ENCODE measurements around the gene PPFIBP1.

Gene PPFIBP1

DNA sequence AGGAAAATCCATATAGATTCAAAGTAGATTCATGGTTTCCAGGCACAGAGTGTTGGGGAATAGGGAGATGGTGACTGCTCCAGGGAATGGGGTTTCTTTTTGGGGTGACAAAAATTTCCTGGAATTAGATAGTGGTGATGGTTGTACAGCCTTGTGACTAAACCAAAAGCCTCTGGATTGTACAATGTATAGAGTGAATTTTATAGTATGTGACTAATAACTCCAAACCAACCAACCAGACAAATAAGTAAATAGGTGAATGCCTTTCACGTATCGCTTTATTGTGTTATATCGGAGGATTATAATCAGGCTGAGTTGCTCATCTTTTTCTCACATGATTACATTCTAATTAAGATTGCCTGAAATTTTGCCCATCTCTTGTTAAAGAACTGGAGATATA is 24.6 kb upstream of the PPFIBP1 start:
- Histone ChIP-seq H3K9me2 (replicated peaks; ENCODE audit: insufficient read depth, low read length) (no peaks in the 10 kb centered on the region), H3K79me2 (ENCODE audit: low read length) (no peaks in the 10 kb centered on the region), H4K20me1 (ENCODE audit: insufficient read depth, low read length) (no peaks in the 10 kb centered on the region), H3K4me1 (ENCODE audit: low read length) (no peaks in the 10 kb centered on the region), H3K9ac (ENCODE audit: low read length) (no peak overlapping the region), H2AFZ (ENCODE audit: low read length) (no peak overlapping the region), H3F3A (ENCODE audit: insufficient read depth, low read length) (no peaks in the 10 kb centered on the region), H3K27ac (ENCODE audit: low read length) (no peak overlapping the region), H3K36me3 (replicated peaks; ENCODE audit: insufficient read depth, low read length) (no peaks in the 10 kb centered on the region), H3K9me3 (replicated peaks; ENCODE audit: insufficient read depth, low read length) (no peaks in the 10 kb centered on the region), H3K4me2 (ENCODE audit: low read depth, low read length) (no peak overlapping the region), H3K27me3 (replicated peaks; ENCODE audit: insufficient read depth, low read length) (no peaks in the 10 kb centered on the region), H3K4me3 (ENCODE audit: low read length) (no peak overlapping the region)
- no peak for DNase-seq
- no peak for TF ChIP-seq EZH2phosphoT487 (IDR thresholded peaks at IDR 0.05; ENCODE audit: low read length)
- TF ChIP-seq, protein P1, sequence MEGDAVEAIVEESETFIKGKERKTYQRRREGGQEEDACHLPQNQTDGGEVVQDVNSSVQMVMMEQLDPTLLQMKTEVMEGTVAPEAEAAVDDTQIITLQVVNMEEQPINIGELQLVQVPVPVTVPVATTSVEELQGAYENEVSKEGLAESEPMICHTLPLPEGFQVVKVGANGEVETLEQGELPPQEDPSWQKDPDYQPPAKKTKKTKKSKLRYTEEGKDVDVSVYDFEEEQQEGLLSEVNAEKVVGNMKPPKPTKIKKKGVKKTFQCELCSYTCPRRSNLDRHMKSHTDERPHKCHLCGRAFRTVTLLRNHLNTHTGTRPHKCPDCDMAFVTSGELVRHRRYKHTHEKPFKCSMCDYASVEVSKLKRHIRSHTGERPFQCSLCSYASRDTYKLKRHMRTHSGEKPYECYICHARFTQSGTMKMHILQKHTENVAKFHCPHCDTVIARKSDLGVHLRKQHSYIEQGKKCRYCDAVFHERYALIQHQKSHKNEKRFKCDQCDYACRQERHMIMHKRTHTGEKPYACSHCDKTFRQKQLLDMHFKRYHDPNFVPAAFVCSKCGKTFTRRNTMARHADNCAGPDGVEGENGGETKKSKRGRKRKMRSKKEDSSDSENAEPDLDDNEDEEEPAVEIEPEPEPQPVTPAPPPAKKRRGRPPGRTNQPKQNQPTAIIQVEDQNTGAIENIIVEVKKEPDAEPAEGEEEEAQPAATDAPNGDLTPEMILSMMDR (IDR thresholded peaks at IDR 0.05; ENCODE audit: low read length), result no peak
- TF ChIP-seq EZH2 (optimal IDR thresholded peaks at IDR 0.05; ENCODE audit: low read depth, low read length), result no peak

DNA sequence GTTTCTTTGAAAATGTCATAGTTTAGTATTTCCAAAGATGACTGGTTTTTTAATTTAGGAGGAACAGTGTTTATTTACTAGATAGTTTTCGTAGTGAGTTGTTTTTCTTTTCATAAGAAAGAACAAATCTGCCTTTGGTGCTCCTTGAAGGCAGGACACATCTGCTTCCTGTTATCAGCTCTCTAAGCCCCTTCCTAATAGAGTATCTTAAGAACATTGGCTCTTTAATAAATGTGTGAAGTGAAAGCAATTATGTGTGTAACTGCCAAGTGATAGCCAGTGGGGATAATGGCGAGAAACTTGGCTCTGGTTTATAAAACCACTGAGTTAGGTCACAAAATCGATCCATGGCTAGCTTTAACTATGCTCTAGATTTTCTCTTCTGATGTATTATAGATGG is 23.5 kb upstream of the PPFIBP1 start:
- Histone ChIP-seq H3K36me3 (replicated peaks; ENCODE audit: insufficient read depth, low read length) (no peaks in the 10 kb centered on the region), H3K4me1 (ENCODE audit: low read length) (no peaks in the 10 kb centered on the region), H4K20me1 (ENCODE audit: insufficient read depth, low read length) (no peaks in the 10 kb centered on the region), H3K9me2 (replicated peaks; ENCODE audit: insufficient read depth, low read length) (no peaks in the 10 kb centered on the region; the same call in 1 of the 2 replicates), H3K9ac (ENCODE audit: low read length) (no peak overlapping the region), H3K27me3 (replicated peaks; ENCODE audit: insufficient read depth, low read length) (no peaks in the 10 kb centered on the region), H3K79me2 (ENCODE audit: low read length) (no peaks in the 10 kb centered on the region), H3K4me2 (ENCODE audit: low read depth, low read length) (no peak overlapping the region), H3K9me3 (replicated peaks; ENCODE audit: insufficient read depth, low read length) (no peaks in the 10 kb centered on the region), H2AFZ (ENCODE audit: low read length) (no peak overlapping the region), H3F3A (ENCODE audit: insufficient read depth, low read length) (no peaks in the 10 kb centered on the region), H3K4me3 (ENCODE audit: low read length) (no peak overlapping the region), H3K27ac (ENCODE audit: low read length) (no peak overlapping the region)
- DNase-seq, result no peak
- TF ChIP-seq, protein P1 (IDR thresholded peaks at IDR 0.05; ENCODE audit: low read length), result no peak
- no peak for TF ChIP-seq EZH2phosphoT487 (IDR thresholded peaks at IDR 0.05; ENCODE audit: low read length)
- no peak for TF ChIP-seq EZH2 (optimal IDR thresholded peaks at IDR 0.05; ENCODE audit: low read depth, low read length)

DNA sequence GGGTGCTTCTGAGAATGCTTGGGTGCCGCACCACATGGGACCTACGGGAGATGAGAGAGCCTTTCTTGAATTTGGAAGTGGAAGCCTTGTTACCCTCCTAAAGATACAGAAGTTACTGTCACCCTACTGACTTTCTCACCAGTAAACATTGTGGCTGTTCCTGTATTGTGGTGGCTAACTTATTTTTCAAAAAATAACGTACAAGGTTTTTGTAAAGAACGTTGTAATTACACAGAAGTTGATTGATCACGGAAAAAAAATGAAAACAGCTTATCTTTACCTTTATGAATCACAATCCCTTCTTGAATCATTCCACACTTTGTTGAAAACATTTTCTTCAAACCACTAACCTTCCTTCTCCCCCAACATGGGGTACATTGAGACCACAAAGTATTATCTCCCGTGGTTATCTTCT is 22.0 kb upstream of the PPFIBP1 start:
- no peak for DNase-seq
- Histone ChIP-seq H3K79me2 (ENCODE audit: low read length) (no peaks in the 10 kb centered on the region), H3K9ac (ENCODE audit: low read length) (no peak overlapping the region), H3F3A (ENCODE audit: insufficient read depth, low read length) (no peaks in the 10 kb centered on the region), H3K9me3 (replicated peaks; ENCODE audit: insufficient read depth, low read length) (no peaks in the 10 kb centered on the region), H3K4me2 (ENCODE audit: low read depth, low read length) (no peak overlapping the region), H3K4me1 (ENCODE audit: low read length) (no peaks in the 10 kb centered on the region), H3K4me3 (ENCODE audit: low read length) (no peak overlapping the region), H3K9me2 (replicated peaks; ENCODE audit: insufficient read depth, low read length) (no peaks in the 10 kb centered on the region; the same call in 1 of the 2 replicates), H4K20me1 (ENCODE audit: insufficient read depth, low read length) (no peaks in the 10 kb centered on the region), H3K27ac (ENCODE audit: low read length) (no peak overlapping the region), H3K36me3 (replicated peaks; ENCODE audit: insufficient read depth, low read length) (no peaks in the 10 kb centered on the region), H3K27me3 (replicated peaks; ENCODE audit: insufficient read depth, low read length) (no peaks in the 10 kb centered on the region), H2AFZ (ENCODE audit: low read length) (no peak overlapping the region)
- TF ChIP-seq, protein P1 (IDR thresholded peaks at IDR 0.05; ENCODE audit: low read length), result no peak
- TF ChIP-seq EZH2 (optimal IDR thresholded peaks at IDR 0.05; ENCODE audit: low read depth, low read length) (no peak), EZH2phosphoT487 (IDR thresholded peaks at IDR 0.05; ENCODE audit: low read length) (no peak)

All from MM.1S (cell line).